CD4-positive, alpha-beta T cell treated with Interleukin-1 beta for 1 hour (primary cell): Measurements from ENCODE around the gene TPGS1.

Source experiments
- DNase-seq, 2 donors: peaks; one replicate each; pipeline ENCODE4 v3.0.0-alpha.2; 2020 to 2022

Gene TPGS1

GRCh38 chr19:542173-542866 lies 35.0 kb downstream of the TPGS1 start:
- DNase-seq: no peak

- DNase-seq: peak; percentile 87 to 89
Measured at GRCh38 chr19:543910-544608, 36.8 kb downstream of the TPGS1 start, which contains the start of gene GZMM. GZMM (plus strand) TSS chr19:544053; CDS start chr19:544072, 19 bp downstream.

DNA sequence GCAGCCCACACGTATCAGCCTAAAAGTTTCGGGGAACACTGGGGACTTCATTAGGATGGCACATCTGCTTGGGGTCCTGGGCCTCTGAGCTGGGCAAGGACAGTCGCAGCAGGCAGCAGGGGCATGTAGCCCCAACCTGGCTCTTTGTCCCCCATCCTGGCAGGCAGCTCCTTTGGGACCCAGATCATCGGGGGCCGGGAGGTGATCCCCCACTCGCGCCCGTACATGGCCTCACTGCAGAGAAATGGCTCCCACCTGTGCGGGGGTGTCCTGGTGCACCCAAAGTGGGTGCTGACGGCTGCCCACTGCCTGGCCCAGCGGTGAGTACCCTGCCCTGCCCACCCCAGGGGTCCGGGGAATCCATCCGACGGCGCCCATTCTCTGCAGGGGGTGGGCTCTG lies 39.8 kb downstream of the TPGS1 start:
- DNase-seq: no peak

DNA sequence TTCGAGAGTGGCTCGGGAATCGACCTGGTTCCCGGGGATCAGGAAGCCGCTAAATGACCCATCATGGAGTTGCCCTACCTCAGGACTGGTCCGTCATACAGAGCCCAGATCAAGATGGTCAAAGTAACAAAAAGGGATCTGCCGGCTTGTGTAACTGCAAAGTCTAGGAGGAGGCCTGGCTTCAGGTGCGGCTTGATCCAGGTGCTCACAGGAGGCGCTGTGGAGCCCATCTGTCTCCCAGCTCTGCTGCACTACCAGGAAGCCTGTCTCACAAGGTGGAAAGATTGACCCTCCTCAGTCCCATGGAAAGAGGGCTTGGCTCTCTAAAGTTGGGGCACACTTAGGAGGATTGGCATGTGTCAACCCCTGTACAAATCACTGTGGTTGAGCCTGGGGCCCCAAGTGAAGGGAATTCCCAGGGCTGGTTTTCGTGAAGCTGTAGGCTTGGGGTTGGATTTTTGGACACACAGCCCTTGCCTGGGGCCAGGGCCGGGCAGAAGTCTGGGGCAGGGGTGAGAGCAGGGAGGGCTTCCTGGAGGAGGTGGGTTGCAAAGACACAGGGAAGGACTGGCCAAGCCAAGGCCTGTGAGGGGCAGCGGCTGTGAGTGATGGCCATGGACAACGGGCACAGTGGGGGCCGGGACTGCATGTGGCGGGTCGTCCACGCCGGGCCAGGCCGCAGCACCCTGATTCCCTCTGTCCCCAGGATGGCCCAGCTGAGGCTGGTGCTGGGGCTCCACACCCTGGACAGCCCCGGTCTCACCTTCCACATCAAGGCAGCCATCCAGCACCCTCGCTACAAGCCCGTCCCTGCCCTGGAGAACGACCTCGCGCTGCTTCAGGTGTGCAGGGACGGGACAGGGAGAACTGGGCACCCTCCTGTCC lies 40.8 kb downstream of the TPGS1 start:
- no peak for DNase-seq

GRCh38 chr19:548886-549830 lies 41.9 kb downstream of the TPGS1 start:
- DNase-seq: no peak

DNA sequence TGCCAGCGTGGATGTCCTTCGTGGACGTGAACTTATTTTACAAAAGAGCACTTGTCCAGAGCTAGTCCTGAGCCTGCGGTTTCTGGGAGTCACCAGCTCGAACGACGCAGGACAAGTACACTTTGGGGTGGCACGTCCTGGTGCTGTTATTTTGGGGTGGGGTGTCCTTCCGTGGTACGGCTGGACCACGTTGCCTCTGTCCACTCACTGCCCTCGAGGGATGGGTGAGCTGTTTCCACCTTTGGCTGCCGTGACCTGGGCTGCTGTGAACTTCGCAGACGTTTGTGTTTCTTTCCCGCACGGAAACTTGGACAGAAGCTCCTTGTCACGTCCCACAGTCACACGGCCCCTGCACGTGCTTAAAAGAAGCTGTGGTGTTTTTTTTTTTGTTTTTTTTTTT lies 47.5 kb downstream of the TPGS1 start:
- DNase-seq: no peak

DNA sequence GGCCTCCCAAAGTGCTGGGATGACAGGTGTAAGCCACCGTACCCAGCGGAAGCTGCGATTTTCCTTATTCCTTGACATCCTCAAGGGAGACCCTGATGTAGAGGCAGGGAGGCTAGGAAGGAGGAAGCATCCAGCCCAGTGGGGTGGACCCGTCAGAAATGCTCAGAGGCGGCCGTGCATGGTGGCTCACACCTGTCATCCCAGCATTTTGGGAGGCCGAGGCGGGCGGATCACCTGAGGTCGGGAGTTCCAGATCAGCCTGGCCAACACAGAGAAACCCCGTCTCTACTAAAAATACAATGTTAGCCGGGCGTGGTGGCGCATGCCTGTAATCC lies 48.1 kb downstream of the TPGS1 start:
- no peak for DNase-seq

GRCh38 chr19:556611-557382 lies 49.5 kb downstream of the TPGS1 start:
- DNase-seq: no peak

GRCh38 chr19:558770-559439 lies 51.6 kb downstream of the TPGS1 start:
- DNase-seq: no peak

- no peak for DNase-seq
Measured at GRCh38 chr19:560121-560520, 52.8 kb downstream of the TPGS1 start.

- peak in 1 of 2 donors; percentile 42 for DNase-seq
Measured at GRCh38 chr19:566403-566802, 59.1 kb downstream of the TPGS1 start.

DNA sequence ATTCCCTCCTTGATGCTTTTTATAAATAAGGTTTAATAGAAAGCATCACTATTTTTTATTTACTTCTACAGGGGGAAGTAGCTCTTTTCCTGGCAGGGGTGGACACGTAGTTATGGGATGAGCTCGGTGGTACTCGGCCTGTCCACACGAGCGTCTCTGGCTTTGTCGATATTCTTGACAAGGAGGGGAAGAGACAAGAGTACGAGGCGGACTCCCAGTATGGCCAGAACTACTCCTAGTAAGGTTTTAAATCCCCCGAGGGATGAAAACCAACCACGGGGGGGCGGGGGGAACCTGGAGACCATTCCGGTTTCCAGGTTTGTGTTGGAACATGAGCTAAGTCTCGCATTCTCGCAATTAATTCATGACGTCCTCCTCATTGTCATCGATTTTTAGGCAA lies 59.5 kb downstream of the TPGS1 start:
- no peak for DNase-seq

GRCh38 chr19:567296-567900 lies 60.1 kb downstream of the TPGS1 start:
- DNase-seq: no peak
